Activated T-cell treated with anti-CD3 and anti-CD28 coated beads for 4 hours (primary cell): ENCODE data around the gene SMC6.

Experiments
- DNase-seq: peaks from one replicate; pipeline ENCODE4 v3.0.0-alpha.2; 2020

The SMC6 gene

GRCh38 chr2:17710547-17711248 is 42.9 kb downstream of the SMC6 start:
- no peak for DNase-seq

- DNase-seq: no peak
Measured at GRCh38 chr2:17709897-17710296, 43.7 kb downstream of the SMC6 start.

- DNase-seq: no peak
Measured at GRCh38 chr2:17708501-17708900, 45.1 kb downstream of the SMC6 start.

GRCh38 chr2:17706845-17707244 is 46.8 kb downstream of the SMC6 start:
- DNase-seq: no peak

- DNase-seq: no peak
Measured at GRCh38 chr2:17690776-17691175, 62.8 kb downstream of the SMC6 start.

GRCh38 chr2:17689010-17689409 is 64.6 kb downstream of the SMC6 start:
- no peak for DNase-seq

- no peak for DNase-seq
Measured at GRCh38 chr2:17688600-17688999, 65.0 kb downstream of the SMC6 start.

- no peak for DNase-seq
Measured at GRCh38 chr2:17683981-17684380, 69.6 kb downstream of the SMC6 start.

- DNase-seq: no peak
Measured at GRCh38 chr2:17682098-17682857, 71.3 kb downstream of the SMC6 start.

GRCh38 chr2:17680119-17680518 is 73.5 kb downstream of the SMC6 start:
- DNase-seq: no peak

GRCh38 chr2:17674817-17675216 is 78.8 kb downstream of the SMC6 start:
- DNase-seq: no peak

- no peak for DNase-seq
Measured at GRCh38 chr2:17672583-17673317, 80.9 kb downstream of the SMC6 start.

- no peak for DNase-seq
Measured at GRCh38 chr2:17667898-17668297, 85.7 kb downstream of the SMC6 start.

GRCh38 chr2:17664534-17664933 is 89.1 kb downstream of the SMC6 start:
- no peak for DNase-seq

GRCh38 chr2:17662723-17663122 is 90.9 kb downstream of the SMC6 start:
- DNase-seq: no peak

- DNase-seq: no peak
Measured at GRCh38 chr2:17661460-17661859, 92.2 kb downstream of the SMC6 start.

GRCh38 chr2:17660219-17660618 is 93.4 kb downstream of the SMC6 start:
- DNase-seq: no peak

GRCh38 chr2:17658251-17658843 is 95.3 kb downstream of the SMC6 start:
- DNase-seq: no peak

- no peak for DNase-seq
Measured at GRCh38 chr2:17657759-17658158, 95.9 kb downstream of the SMC6 start.

GRCh38 chr2:17652681-17653394 is 100.8 kb downstream of the SMC6 start:
- DNase-seq: no peak

GRCh38 chr2:17649026-17649425 is 104.6 kb downstream of the SMC6 start:
- no peak for DNase-seq

GRCh38 chr2:17648581-17648980 is 105.0 kb downstream of the SMC6 start:
- DNase-seq: no peak
